D341Med (cell line): ENCODE results near the gene MMP17.
"Not testable (repeated sequence)": the region's sequence is repeated elsewhere in the genome, so short reads cannot be mapped to it uniquely, and the experiment has no call there.

Source experiments
- DNase-seq: peaks from one replicate; pipeline ENCODE4 v3.0.0; 2012; ENCODE audit warnings: low spot score

Gene MMP17

GRCh38 chr12:131865180-131865875, 37.1 kb downstream of the MMP17 start:
- peak; percentile 21 for DNase-seq

- no peak for DNase-seq
Measured at GRCh38 chr12:131867471-131867870, 39.3 kb downstream of the MMP17 start.

- DNase-seq, result peak; percentile 39
Measured at GRCh38 chr12:131867891-131868675, 39.9 kb downstream of the MMP17 start.

DNA sequence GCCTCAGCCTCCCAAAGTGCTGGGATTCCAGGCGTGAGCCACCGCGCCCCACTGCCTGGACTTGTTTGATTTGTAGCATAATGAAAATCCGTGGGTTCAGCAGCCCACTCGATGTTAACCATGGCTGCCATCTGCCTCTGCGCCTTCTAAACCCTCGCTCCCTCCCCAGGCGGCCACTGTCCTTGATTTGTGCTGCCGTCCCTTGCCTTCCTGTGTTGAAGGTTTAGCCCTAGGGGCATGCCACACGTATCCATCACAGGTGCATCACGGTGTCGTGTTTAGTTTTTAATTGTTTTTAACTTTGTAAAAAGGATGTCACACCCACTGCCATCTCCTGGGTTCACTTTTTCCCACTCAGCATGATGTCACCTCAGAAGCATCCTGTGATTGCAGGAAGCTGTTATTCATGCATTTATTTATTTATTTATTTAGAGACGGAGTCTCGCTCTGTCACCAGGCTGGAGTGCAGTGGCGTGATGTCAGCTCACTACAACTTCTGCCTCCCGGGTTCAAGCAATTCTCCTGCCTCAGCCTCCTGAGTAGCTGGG, 41.8 kb downstream of the MMP17 start:
- DNase-seq, result no peak

DNA sequence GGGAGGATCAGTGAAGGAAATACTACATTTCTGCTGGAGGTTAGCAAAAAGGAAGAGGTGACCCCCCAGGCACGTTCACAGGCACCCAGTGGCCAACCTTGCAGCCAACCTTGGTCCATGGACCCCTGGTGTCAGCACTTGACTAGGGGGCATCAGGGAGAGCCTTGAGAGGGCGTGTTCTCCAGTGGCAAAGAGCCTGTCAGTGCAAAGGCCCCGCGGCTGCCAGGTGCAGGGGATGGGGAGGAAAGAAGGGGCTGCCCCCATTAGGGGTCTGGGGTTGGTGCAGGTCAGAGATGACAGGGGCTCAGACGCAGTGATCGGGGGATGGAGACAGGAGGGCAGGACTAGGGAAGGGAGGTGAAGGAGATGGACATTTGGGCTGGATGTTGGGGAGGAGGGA, 43.5 kb downstream of the MMP17 start:
- no peak for DNase-seq

GRCh38 chr12:131872154-131873051, 44.2 kb downstream of the MMP17 start:
- DNase-seq, result peak; percentile 30

DNA sequence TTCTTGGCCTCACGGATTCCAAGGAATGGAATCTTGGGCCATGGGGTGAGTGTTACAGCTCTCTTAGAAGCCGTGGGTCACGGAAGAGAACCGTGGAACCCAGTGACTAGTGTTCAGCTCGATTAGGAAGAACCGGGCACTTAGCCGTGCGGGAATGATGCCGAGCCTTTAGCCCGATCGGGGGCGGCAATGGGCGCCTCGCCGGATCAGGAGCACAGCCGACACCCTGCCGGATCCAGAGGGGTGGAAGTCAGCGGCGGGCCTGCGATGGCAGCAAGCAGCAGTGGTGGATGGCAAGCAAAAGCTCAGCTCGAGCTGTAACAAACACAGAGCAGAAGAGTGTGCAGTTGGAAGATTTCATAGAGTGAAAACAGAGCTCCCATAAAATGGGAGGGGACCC, 45.1 kb downstream of the MMP17 start:
- no peak for DNase-seq

DNA sequence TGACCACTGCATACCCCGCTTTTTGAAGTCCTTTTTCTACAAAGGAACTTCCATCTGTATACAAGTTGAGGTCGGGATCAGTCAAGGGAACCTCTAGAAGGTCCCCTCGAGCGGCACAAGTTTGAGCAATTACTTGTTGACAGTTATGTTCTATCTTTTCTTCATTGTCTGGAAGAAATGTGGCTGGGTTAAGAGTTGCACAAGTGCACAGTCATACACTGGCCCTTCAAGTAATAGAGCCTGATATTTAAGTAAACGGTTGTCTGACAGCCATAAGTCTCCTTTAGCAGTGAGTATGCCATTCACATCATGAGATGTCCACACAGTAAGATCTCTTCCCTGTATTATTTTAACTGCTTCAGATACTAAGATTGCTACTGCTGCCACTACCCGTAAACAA, 46.8 kb downstream of the MMP17 start:
- not testable (repeated sequence) for DNase-seq

- DNase-seq, result not testable (repeated sequence)
Measured at GRCh38 chr12:131877216-131877615, 49.0 kb downstream of the MMP17 start.

GRCh38 chr12:131878436-131878835, 50.2 kb downstream of the MMP17 start:
- not testable (repeated sequence) for DNase-seq

DNA sequence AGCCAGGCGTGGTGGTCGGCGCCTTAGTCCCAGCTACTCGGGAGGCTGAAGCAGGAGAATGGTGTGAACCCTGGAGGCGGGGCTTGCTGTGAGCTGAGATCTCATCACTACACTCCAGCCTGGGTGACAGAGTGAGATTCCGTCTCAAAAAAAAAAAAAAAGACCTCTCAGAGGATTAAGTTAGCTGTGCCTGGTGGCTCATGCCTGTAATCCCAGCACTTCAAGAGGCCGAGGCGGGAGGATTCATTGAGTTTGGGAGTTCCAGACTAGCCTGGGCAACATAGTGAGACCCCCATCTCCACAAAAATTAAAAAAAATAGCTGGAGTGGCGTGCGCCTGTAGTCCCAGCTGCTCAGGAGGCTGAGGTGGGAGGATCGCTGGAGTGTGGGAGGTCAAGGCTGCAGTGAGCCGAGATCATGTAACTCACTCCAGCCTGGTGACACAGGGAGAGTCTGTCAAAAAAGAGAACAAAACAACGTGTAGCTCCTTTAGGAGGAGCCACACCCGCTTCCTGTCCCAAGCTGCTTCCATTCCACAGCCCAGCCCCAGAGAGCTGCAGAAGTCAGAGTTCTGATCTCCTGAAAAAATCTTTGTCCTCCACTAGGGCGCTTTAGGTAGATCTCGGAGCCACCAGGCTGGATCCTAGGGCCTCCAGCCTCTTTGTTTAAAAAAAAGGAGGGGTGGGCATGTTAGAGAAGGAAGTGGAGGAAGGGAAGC, 54.8 kb downstream of the MMP17 start:
- no peak for DNase-seq

DNA sequence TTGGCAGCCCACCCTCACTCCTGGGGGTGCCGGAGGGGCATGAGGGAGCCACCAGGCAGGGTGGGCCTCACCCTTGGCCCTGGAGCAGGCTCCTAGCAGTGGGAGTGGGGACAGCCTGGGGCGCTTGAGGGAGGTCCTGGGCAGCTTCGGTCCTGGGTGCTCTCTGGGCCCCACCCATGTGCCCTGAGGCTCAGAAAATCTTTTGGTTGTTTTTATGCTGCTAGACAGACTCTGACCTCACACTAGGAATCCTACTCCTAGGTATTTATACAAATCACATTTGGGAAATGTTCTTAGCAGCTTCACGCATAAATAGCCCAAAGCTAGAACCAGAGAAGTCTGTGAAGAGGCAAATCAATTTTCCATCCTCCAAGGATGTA, 55.3 kb downstream of the MMP17 start:
- no peak for DNase-seq

GRCh38 chr12:131885076-131885475, 56.9 kb downstream of the MMP17 start:
- DNase-seq, result not testable (repeated sequence)

GRCh38 chr12:131885543-131886057, 57.4 kb downstream of the MMP17 start:
- DNase-seq, result no peak

DNA sequence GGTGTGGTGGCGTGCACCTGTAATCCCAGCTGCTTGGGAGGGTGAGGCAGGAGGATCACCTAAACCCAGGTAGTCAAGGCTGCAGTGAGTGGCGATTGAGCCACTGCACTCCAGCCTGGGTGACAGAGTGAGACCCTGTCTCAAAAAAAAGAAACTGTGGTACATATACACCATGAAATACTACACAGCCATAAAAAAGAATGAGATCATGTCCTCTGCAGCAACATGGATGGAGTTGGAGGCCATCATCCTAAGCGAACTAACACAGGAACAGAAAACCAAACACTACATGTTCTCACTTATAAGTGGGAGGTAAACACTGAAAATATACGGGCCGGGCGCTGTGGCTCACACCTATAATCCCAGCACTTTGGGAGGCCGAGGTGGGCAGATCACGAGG, 63.5 kb downstream of the MMP17 start:
- DNase-seq, result not testable (repeated sequence)

- DNase-seq, result no peak
Measured at GRCh38 chr12:131892711-131893604, 64.8 kb downstream of the MMP17 start.

DNA sequence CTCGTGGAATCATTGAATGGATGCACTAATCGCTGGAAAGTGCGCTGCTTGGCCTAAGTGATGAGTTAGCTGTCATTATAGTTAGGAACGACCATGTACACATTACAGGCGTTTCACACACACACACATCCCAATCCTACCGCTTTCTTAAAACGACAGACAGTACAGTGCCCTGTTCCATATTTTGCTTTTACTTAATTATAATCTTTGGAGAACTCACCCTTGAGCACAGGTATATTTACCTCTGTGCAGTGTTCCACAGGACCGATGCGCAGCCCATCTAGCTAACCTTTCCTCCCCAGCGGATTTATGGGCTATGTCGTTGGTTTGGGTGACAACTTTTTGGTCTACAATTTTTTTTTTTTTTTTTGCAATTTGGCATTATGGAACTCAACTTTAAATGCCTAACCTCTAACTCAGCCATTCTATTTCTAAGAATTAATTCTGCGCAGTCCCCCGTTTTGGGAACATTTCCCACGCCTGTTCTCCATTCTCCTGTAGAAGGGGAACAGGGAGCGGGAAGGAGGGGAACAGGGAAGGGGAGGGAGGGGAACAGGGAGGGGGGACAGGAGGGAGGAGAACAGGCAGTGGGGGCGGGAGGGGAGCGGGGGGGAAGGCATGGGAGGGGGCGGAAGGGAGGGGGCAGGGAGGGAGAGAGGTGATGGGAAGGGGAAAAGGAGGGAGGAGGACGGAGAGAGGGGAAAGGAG, 65.6 kb downstream of the MMP17 start:
- DNase-seq, result no peak

GRCh38 chr12:131894313-131894860, 66.2 kb downstream of the MMP17 start, which contains the start of gene ULK1:
TSS of gene ULK1 (plus strand) at chr12:131894622. CDS start at chr12:131895002, 380 bp downstream.
- DNase-seq, result peak; percentile 100

GRCh38 chr12:131894981-131895639, 66.9 kb downstream of the MMP17 start:
- DNase-seq, result peak; percentile 50
